CD4-positive, alpha-beta T cell treated with Interleukin-6 for 4 hours (primary cell): ENCODE results near the gene CDHR4.
A peak's percentile ranks its signal among the peaks of the same experiment; 100 is the strongest.
"Not testable (repeated sequence)": the region's sequence is repeated elsewhere in the genome, so short reads cannot be mapped to it uniquely, and the experiment has no call there.

Experiments
- DNase-seq: peaks from one replicate; pipeline ENCODE4 v3.0.0-alpha.2; 2020; ENCODE audit warnings: mixed read lengths

The CDHR4 gene

DNA sequence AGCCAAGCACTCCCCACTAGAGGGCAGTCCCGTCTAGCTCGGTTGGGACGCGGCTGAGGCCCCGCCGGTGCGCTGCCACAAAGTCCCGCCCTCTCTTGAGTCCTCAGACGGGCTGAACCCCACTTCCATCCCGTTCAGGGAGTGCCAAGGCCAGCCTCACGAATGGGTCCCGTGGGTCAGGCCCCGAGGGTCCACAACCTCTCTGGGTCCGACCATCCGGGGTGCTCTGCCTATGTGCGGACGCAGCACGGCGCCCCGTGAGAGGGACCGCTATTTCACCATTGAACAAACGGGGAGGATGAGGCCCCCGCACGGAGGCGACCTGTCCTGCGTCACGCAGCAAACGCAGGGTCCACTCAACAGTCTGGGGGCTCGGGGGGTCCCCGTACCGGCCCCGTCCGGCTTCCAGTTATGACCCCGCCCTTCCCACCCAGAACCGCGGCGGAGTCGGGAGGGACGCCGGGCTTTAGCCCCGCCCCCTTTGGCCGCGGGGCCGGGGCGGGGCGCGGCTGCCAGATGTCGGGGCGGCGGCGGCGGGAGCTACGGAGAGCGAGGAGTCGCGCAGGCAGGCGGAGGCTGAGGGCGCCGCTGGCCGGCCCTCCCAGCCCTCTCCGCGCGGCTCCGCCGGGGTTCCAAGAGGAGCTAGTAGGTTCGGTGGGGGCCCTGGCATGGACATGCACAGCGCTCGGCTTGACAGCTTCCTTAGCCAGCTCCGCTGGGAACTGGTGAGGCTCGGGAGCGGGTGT, 3.2 kb upstream of the CDHR4 start, which contains the start of gene INKA1:
Gene INKA1 (plus strand): TSS at position 543 of the 746 bp plus-strand sequence. CDS start 132 bp downstream, at position 675.
- DNase-seq = peak; percentile 93

DNA sequence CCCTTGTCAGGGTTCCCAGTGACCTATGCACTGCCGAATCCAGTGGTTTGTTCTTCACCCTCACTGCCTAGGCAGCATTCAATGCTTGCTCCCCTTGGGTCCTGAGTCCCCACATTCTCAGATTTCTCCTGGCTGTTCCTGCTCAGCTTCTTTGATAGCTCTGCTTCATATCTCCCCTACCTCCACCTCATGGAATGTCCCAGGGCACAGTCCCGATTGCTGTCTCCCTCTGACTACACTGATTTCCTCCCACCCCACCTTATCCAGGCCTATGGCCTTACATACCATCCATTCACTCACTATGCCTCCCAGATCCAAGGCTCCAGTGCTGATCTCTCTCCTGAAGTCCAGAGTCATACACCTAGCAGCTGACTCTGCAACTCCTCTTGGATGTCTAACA, 1.5 kb upstream of the CDHR4 start:
- no peak for DNase-seq

DNA sequence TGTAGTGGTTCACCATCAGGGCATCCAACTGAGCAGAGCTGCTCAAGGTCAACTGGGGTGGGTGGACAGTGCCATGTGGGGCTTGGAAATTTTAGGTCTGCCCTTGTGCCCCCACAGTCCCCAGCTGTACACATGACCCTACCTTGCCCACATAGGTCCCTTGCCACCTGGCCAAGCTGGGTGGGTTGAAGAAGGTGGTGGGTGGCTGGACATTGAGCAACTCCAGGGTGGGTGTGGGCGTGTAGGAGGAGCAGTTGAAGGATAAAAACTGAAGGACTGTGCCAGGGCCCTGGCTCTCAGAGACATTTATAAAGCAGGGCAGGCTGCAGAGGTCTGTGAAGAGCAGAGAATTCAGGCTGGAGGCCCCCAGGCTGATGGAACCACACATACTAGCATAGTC, 568 bp downstream of the CDHR4 start:
- DNase-seq = no peak

DNA sequence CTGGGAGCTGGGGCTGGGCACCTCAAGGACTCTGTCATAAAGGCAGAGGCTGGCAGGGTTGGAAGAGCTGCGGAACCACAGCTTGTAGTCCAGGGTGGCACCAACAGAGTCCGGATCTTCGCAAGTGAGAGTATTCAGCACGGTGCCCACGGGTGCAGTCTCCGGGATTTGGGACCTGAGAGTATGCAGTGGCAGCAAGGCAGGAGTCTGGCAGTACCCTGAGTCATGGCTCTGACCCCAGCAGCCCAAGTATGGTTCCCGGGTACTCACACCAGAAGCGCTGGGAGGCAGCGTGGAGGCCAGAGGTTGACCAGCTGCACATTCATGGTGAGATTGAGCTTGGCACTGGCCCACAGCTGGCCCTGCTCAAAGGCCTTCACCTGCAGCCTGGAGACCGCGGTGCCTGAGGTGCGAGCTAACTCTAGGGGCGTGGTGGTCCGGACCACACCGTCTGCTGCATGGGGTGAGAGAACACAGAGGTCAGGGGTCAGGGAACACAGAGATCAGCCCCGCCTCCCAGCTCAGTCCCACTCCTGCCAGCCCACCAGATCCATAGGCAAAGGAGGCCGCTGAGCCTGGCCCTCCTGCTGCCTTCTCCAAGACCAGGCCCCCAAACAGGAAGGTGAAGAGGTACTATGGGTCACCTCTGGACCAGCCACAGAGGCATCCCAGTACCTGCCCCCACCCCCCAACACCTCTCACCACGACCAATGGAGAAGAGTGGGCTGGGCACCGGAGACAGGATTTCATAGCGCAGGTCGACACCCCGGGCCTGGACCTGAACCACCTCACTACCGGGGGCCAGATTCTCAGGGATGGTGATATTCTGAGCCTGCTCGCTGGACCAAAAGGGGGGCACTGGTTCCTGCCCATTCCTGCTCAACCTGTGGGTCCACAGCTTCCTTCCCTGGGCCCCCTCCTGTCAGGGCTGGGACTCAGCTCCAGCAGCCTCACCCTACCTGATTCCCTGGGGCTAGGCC, 4.5 kb downstream of the CDHR4 start:
- no peak for DNase-seq

DNA sequence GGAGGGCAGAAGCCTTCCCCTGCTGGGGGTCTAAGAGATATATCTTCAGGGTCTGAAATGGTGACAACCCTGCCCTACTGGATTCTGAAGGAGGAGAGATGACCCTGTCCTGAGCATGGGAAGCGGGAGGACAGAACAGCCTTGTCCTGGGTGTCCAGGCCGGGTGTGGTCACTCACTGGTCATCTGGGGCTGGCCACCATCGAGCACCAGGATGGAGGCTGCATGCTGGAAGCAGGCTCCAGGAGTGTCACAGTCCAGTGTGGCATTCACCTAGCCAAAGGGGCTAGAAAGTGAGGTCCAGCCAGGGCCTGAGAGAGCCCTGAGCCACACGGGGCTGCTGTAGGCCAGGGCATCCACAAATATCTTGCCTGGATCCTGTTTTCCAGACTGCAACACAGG, 5.2 kb downstream of the CDHR4 start:
- DNase-seq = no peak

DNA sequence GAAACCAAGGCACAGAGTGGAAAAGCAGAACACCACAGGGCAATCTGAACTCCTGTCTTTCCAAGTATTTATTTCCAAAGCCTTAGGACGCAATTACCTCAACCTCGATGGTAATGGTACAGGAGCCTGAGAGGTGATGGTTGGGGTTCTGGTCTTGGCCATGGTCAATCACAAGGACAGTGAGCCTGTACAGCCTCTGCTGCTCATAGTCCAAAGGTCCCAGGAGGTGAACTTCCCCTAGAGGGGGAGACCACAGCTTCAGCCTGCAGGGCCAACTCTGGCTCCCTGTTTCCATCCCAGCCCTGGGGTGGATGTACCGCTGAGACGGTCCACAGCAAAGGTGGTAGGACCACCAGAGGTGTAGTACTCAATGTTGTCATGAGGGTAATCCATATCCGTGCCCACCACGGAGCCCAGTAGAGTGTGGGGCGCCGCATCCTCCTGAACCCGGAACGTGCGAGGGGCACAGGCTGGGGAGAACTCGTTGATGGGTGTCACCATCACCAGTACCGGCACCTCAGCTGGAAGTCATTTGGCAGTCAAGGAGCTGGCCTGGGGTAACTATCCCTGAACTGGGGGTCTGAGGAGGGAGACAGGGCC, 6.1 kb downstream of the CDHR4 start:
- no peak for DNase-seq

DNA sequence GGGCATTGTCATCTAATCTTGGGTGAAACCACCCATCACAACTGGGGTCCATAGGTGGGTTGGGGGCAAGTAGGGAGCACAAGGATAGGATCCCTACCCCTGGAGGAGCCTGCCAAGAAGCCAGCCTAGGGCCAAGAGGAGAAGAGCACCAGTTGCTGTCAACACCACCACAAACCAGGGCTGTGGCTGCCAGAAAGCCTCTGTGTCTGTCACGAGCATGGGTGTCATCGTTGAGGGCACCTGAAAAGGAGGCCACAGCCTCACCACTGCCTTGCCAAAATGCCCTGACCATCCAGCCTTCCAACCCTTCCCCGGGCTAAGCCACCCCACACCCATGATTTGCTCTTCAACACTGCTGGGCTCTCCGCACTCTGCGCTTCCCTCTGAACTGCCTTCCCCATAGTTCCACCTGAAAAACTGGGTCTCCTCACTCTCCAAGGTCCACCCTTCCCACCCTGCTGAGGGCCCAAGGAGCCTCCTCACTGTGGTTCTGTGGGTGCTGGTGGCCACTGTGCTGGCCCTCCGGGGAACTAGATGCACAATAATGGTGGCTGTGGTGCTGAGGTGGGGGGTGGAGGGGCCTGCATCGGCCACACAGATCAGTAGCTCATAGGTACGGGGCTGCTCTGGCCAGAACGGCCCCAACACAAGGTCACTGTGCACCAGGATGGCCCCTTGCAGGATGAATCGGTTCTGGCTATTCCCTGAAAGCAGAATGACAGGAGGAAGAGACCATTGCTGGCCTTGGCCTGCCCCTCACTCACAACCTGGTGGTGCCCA, 7.1 kb downstream of the CDHR4 start:
- DNase-seq = no peak

DNA sequence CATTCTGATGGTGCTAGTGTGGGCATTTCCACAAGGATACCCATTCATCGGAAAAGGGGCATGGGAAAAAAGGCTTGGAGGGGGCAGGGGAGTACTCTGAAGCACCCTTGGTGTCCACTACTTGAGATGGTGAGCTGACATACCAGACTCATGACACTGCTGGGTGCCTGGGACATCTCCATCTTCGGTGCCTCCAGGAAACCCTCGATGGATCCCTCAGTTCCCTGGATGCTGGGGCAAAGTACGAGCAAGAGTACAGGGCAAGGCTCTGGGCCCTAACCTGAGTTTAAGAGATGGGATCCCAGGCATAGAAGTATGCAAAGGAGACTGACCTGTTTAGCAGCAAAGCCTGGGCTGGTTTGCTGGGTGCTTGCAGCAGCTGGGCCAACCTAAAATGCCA, 8.1 kb downstream of the CDHR4 start:
- DNase-seq = no peak

DNA sequence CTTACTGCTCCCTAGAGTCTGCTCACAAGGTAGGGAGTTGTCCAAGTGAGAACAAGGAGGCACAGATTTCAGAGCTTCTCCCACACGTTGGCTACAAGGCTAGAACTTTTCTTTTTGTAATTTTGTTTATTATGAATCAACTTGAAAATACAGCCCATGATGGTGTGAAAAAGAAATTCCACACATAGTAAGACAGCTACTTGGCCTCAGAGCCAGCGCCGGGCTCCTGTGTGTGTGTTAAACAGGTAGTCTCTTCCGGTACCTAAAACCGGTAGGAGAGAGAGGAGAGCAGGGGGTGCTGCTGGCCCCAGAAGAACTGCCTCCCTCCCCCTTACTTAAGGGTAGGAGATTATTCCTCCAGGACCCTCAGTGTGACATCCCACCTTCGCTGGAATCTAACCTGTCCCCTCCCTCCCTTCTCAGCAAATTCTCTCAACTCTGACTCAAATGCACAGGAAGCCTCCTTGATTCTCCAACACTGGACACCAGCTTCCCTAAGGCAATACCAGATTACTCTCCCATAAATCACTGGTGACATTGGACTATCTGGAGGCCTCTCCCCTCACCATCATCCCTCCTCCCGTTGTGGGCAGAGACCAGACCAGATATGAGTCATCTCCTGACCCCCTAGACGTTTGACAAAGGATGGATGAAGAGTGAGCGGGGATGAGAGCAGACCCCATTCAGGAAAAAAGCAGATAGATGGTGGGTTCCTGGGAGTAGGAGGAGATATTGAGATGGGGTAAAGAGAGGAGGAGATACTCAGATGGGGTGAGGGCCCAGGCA, 8.9 kb downstream of the CDHR4 start:
- DNase-seq = no peak

DNA sequence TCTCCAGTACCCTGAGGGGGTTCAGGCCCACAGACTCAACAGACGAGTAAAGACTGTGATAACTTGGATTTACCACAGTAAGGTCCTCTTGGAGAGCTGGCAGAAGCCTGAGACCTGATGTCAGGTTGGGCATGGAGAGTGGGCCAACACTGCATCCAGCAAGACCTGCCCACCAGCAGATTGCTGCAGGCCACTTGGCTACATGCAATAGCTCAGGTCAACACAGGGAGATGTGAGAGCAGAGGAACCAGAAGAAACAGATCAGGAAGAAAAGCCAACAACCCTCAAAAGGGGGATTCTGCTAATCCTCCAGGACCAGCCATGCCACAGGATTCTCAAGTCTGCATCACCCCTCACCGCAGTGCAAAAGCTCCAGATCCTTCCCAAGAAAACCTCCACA, 11.6 kb downstream of the CDHR4 start:
- no peak for DNase-seq

DNA sequence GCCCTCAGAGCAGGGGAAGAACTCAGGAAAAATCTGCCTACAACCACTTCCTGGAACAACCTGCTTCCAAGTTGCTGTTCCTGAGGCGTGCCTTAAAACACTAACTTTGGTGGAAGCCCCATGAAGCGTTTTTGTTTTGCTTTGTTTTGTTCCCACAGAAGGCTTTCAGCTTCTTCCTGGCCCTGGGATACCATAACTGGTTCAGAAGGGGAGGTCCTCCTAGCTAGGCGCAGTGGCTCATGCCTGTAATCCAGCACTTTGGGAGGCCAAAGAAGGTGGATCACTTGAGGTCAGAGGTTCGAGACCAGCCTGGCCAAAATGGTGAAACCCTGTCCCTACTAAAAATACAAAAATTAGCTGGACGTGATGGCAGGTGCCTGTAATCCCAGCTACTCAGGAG, 12.1 kb downstream of the CDHR4 start:
- no peak for DNase-seq

DNA sequence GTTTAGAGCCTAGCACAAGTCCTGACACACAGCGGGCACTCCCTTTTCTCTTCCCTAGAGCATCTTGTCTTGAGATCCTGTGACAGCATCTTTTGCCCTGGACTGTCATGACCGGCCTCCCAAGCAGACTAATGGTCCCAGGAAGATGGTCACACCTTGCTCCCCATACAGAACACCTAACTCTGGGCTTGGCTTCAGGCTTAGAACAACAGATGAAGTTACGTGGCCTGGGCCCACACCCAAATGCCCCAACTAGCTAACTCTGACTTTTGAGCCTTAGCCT, 12.6 kb downstream of the CDHR4 start:
- DNase-seq = no peak

DNA sequence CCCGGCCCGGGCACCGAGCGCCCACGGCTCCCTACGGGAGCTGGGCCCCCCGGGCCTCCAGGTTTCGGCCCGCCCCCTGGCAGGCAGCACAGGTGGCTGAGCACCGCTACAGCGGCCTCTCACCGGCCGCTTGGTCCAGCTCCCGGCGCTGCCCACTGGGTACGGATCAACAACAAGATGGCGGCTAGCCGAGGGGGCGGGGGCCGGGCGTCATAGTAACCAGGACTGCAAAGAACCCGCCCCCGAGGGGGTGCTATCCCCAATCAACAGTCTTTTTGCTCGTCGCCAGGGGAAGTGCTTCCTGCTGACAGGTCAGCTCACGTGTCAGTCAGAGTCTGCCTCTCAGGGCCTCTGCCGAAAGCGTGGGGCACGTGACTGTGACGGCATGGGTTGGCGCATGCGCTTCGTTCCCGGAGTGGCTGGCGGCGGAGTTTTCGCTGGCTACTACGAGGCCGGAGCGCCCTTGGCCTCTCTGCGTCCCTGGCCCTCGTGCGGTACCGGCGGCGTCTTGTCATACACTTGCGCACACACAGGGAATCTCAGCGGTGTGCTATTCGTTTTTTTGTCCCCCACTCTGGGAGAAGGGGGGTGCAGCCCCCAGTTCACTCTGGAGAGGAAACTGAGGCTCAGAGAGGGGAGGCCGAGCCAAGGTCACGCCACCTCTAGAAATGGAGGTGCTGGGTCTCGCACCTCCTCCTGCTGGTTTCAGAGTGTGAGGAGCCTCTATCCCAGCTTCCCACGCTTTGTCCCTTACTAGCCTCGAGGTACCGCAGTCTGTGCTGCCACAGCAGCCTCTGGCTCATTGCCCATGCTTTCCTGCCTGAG, 13.1 kb downstream of the CDHR4 start, which contains the start of gene IP6K1:
Gene IP6K1 (minus strand): TSS at position 186 of the 825 bp plus-strand sequence. CDS start 38,502 bp downstream, outside the sequence.
- DNase-seq = peak; percentile 100

DNA sequence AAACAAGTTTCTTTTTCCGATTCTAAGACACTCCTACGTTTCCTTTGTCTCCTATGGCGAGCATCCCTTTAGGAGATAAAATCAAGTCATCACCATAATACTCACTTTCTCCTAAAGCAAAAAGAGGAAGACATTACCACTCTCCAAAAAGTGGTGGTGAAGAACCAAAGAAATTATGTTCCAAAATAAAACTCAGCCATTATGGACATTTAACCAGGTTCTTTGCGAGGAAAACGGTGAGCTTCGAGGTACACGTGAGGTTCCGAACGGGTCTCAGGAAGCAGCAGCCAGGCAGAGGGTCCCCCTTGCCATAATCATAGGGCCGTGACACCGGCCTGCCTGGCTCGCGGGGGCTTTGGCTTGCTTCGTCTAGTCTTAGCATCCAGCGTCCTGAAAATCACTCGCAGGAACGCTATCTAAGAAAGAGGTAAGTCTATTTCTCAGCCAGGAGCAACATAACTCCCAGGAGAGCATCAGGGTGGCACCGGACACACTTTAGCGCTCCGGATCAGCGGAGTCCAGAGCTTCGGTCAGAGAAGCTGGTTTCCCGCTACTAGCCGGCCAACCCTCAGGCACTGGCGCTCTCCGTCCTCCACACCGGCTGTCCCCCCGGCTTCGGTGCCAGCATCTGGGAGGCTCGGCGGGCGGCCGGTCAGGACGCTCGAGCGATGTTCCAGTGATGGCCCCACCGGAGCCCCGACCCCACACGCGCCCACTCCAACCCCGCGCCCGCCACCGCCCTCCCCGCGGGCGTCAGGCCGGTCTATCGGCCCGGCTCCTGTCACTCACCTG, 13.9 kb downstream of the CDHR4 start:
- peak; percentile 23 for DNase-seq

DNA sequence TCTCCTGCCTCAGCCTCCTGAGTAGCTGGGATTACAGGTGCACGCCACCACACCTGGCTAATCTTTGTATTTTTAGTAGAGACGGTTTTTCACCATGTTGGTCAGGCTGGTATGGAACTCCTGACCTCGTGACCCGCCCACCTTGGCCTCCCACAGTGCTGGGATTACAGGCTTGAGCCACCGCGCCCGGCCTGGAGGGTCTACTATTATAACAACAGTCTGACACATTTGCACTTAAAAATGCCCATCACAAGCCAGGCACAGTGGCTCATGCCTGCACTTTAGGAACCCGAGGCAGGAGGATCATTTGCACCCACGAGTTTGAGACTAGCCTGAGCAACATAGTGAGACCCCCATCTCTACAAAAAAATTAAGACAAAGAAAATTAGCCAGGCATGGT, 17.4 kb downstream of the CDHR4 start:
- DNase-seq = not testable (repeated sequence)

DNA sequence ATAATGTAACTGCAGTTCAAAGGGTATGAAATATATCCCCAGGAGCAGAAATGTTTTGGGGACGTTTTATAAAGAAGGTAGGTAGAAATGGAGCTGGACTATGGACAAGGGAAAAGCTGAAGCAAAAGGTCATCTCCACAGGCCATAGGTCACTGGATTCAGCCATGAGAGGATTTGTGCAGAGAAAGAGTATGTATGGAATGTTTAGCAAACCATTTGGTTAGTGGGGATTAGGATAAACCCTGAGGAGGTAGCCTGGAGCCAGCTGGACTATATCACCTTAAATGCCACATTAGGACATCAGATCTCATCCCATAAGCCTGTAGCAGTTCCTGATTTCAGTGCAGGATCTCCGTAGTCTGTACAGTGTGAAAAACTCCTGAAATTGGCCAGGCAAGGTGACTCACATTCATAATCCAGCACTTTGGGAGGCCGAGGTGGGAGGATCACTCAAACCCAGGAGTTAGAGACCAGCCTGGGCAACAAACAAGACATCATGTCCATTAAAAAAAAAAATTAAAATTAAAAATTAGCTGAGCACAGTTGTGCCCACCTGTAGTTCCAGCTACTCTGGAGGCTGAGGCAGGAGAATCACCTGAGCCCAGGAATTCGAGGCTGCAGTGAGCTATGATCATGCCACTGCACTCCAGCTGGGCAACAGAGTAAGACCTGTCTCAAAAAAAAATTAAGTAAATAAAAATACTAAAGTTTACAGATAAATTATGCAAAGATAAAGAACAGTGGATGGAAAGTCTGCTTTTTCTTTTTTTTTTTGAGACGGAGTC, 18.1 kb downstream of the CDHR4 start:
- no peak for DNase-seq

DNA sequence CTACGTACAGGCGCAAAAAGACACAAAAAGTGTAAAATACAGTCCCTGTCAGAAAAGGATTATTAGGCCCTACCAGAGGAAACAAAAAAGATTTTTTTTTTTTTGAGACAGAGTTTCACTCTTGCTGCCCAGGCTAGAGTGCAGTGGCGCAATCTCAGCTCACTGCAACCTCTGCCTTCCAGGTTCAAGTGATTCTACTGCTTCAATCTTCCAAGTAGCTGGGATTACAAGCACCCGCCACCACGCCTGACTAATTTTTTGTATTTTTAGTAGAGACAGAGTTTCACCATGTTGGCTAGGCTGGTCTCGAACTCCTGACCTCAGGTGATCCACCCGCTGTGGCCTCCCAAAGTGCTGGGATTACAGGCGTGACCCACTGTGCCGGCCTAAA, 18.7 kb downstream of the CDHR4 start:
- DNase-seq = not testable (repeated sequence)

DNA sequence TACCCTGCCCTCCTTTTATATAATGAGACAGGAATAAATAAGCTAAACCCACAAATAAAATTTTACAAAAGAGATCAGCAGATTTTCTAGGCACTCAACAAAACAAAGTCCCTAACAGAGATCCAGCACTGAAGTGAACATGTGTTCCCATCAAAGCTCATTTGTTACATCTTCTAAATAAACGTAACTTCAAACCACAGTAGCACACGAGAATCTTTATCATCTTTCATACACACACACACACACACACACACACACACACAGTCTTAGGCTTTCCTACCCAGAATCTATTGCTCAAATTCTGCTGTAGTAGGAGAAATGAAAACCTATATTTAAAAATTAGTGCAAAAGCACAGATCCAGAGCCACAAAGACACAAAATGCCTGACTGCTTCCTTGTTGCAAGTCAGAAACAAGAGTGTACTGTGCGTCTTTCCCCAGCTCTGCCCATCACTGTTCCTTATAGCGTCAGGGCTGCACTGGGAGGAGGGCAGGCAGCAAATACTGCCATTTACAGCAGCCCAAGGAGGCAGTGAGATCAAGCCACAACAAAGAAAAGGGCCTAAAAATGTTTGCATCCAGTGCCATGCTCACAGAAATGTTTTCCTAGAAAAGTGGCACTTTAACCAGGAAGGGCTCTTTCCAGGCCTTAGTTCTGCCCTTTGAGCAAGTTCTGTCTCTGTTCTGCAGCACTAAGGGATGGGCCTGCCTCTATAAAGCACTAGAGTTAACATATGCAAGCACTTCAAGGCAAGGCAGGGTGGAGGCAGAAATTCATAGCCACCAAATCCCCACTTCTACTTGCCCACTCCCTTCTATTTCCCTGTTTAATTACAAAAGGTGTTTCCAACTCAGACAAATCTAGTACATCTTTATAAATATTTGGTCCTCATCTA, 19.3 kb downstream of the CDHR4 start:
- DNase-seq = no peak
